GM18519 (cell line): ENCODE measurements around the gene RARS2.
"Not testable (repeated sequence)": the region's sequence is repeated elsewhere in the genome, so short reads cannot be mapped to it uniquely, and the experiment has no call there.

ENCODE experiments used
- ATAC-seq: cut with Tn5 transposase; IDR thresholded peaks from one replicate; pipeline ENCODE4 v1.9.1; 2021; ENCODE audit warnings: mild to moderate bottlenecking, moderate library complexity; ENCODE audit not compliant: unreplicated experiment, low FRiP score

The RARS2 gene

GRCh38 chr6:87514831-87515230 is 75.0 kb downstream of the RARS2 start:
- ATAC-seq = no peak

DNA sequence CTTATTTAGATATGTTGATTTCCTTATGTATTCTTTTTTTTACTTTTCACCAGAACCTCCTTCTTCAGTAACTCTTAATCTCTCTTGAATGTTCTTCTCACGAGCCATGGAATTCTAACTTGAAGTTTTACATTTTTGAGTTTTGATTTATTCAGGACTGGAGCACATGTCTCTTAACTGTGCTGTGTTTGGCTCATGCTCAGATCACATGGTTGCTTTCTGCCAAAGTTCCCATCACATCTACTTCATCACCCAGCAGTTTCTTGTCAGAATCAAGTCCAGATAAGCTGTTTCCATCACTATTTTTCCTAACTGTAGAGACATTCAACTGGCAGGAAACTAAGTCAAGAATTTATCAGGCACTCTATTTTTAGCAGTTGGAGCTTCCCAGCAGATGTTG is 85.3 kb downstream of the RARS2 start:
- ATAC-seq = no peak

- ATAC-seq = no peak
Observed at GRCh38 chr6:87501809-87502572, 87.8 kb downstream of the RARS2 start.

- no peak for ATAC-seq
Observed at GRCh38 chr6:87498048-87498447, 91.7 kb downstream of the RARS2 start.

DNA sequence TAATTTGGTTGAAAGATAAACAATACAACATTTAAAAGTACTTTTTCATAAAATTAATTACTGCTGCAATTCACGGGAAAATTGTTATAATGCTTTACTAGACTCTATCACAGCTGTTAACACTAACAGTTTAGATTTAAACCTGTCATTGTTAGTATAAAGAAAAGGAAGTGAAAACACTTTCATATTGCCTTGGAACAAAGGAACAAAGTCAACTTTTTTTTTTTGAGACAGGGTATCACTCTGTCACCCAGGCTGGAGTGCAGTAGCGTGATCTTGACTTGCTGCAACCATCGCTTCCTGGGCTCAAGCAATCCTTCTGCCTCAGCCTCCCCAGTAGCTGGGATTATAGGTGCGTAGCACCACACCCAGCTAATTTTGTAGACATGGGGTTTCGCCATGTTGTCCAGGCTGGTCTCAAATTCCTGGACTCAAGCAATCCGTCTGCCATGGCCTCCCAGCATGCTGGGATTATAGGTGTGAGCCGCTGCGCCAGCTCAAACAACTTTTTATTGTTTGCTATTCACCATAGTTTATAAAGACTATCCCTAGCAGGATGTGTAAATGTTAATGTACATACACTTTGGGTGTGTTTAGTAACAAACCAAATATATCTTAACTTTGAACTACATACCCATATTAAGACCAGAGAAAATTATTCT is 94.9 kb downstream of the RARS2 start:
- peak; percentile 95 for ATAC-seq

DNA sequence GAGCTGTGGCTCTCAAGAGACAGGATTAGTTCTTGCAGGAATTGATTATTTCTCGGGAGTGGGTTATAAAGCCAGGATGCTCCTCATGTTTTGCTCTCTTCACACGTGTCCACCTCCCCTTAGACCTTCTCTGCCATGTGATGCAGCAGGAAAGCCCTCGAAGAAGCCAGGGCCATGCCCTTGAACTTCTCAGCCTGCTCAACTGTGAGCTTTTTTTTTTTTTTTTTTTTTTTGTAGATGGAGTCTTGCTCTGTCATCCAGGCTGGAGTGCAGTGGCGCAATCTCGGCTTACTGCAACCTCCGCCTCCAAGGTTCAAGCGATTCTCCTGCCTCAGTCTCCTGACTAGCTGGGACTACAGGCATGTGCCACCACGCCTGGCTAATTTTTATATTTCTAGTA is 100.5 kb downstream of the RARS2 start:
- not testable (repeated sequence) for ATAC-seq

- no peak for ATAC-seq
Observed at GRCh38 chr6:87487555-87487954, 102.2 kb downstream of the RARS2 start.

DNA sequence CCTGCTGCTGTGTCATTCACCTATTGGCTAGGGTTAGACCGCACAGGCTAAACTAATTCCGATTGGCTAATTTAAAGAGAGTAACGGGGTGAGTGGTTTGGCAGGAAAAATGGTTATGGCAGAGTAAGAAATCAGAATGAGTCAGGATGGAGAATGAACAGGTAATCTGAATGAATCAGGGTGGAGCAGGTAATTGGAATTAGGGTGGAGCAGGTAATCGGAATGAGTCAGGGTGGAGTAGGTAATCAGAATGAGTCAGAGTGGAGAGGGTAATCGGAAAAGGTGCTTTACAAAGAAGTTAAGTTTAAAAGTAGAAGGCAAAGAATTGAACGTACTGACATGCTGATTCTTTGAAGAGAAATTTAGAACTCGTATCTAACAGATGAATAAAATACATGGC is 105.3 kb downstream of the RARS2 start:
- ATAC-seq = no peak

GRCh38 chr6:87483929-87484328 is 105.9 kb downstream of the RARS2 start:
- no peak for ATAC-seq

DNA sequence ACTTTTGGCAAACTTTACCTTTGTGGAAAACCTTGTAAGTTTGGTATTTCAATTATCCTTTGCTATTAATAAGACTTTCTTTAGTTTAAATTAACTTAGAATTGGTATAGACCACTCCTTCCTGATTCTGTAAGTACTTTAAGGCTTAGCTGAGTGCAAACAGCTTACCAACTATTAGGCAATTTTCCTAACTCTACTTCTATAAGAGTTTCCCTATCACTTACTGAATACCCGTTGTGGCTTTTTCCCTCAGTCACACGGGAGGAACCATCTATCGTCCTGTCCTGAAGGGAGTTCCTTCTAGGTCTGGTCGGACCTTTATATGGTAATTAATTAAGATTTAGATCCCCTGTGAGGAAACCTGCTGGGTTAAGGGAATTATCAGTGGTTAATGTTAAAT is 107.4 kb downstream of the RARS2 start:
- ATAC-seq = no peak

DNA sequence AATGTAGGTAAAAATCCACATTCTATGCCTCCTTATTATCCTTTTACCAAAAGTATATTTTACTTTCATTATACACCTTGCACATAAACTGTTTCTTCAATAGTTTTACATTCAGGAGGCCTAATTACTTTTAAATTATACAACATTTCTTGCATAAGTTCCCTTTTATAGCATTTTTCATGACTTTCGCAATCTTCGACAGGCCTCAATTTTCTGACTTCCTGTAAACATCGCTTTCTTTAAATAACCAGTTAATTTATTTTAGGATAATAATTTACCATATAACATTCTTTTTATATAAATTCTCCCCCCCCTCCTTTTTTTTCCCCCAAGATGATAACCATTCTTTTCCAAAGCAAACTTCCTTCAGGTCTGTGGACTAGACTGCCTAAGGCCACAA is 107.9 kb downstream of the RARS2 start:
- ATAC-seq = no peak

DNA sequence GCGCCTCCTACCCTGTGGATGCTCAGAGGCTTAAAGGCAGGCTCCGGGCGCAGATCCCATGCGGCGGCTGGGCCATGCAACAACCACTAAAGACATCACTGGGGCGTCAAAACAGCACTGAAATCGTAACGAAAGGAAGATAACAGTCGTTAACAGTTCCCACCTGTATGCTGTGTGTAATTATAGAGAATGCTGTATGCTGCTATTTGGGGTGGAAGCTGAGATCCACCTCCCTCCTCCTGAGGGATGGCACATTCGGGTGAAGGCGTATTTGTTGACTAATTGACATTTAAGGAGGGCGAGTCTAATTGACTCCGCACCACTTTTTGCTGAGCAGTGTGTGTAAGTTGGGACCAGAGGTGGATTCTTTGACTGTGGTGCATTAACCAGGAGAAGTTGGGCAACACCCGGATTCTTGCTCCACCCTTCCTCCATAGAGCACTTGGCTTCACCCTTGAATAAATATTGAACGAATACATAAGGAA is 116.3 kb downstream of the RARS2 start:
- ATAC-seq = peak; percentile 63

GRCh38 chr6:87472525-87473418 is 117.0 kb downstream of the RARS2 start, which contains the start of gene SLC35A1:
Gene SLC35A1 (plus strand): TSS chr6:87472974. CDS start chr6:87473004, 30 bp downstream.
- ATAC-seq = peak; percentile 84

DNA sequence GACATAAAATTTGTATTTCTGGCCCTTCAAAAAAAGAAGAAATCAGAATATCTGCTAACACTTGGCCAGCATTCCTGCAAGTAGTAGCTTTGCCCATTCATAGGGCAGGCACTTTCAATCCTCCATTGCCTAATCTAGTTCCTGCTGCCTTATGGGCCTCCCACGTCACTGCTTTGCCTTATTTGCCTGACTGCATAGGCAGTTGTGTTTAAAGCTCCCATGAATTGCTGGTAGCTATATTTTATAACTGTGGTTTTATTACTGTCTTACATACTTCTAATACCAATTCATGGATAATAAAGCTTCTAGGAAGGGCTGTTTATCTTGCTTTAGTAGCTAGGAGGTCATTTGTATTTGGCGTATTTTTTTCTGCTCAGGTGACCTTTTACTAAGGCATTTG is 124.7 kb downstream of the RARS2 start:
- ATAC-seq = no peak
